Measurements from ENCODE around the gene LAMP2.
"Not testable (repeated sequence)": the region's sequence is repeated elsewhere in the genome, so short reads cannot be mapped to it uniquely, and the experiment has no call there.

The LAMP2 gene

GRCh38 chrX:120477453-120477852 lies 8.4 kb upstream of the LAMP2 start:
- H3K27ac ChIP-seq (ENCODE audit: low read depth, low read length): no peak overlapping the region
- H3K36me3 ChIP-seq (ENCODE audit: insufficient read depth, low read length): no peaks in the 10 kb centered on the region
- H3K4me3 ChIP-seq (ENCODE audit: low read depth in 1 of 2, low read length in 2 of 2): no peak overlapping the region
- H3K9ac ChIP-seq (ENCODE audit: low read length): no peak overlapping the region
- no peaks in the 10 kb centered on the region for H3K27me3 ChIP-seq (ENCODE audit: control insufficient read depth in 1 of 2, insufficient read depth in 2 of 2, low read length in 2 of 2)
- H3K4me1 ChIP-seq (ENCODE audit: insufficient read depth, low read length): no peaks in the 10 kb centered on the region
- no peaks in the 10 kb centered on the region for H3K9me3 ChIP-seq (ENCODE audit: low read length)

GRCh38 chrX:120476714-120477113 lies 7.6 kb upstream of the LAMP2 start:
- H3K27me3 ChIP-seq (ENCODE audit: control insufficient read depth in 1 of 2, insufficient read depth in 2 of 2, low read length in 2 of 2): no peaks in the 10 kb centered on the region
- H3K9me3 ChIP-seq (ENCODE audit: low read length): no peaks in the 10 kb centered on the region
- H3K4me3 ChIP-seq (ENCODE audit: low read depth in 1 of 2, low read length in 2 of 2): no peak overlapping the region
- no peak overlapping the region for H3K27ac ChIP-seq (ENCODE audit: low read depth, low read length)
- no peaks in the 10 kb centered on the region for H3K36me3 ChIP-seq (ENCODE audit: insufficient read depth, low read length)
- no peak overlapping the region for H3K9ac ChIP-seq (ENCODE audit: low read length)
- H3K4me1 ChIP-seq (ENCODE audit: insufficient read depth, low read length): no peaks in the 10 kb centered on the region

GRCh38 chrX:120475447-120475846 lies 6.4 kb upstream of the LAMP2 start:
- not testable (repeated sequence) for H3K36me3 ChIP-seq (ENCODE audit: insufficient read depth, low read length)

GRCh38 chrX:120474085-120474484 lies 5.0 kb upstream of the LAMP2 start:
- no peak overlapping the region for H3K27ac ChIP-seq (ENCODE audit: low read depth, low read length)

More at GRCh38 chrX:120475447-120475846, 6.4 kb upstream of the LAMP2 start:
- H3K27me3 ChIP-seq (ENCODE audit: control insufficient read depth in 1 of 2, insufficient read depth in 2 of 2, low read length in 2 of 2); H3K4me3 ChIP-seq (ENCODE audit: low read depth in 1 of 2, low read length in 2 of 2); H3K9me3 ChIP-seq (ENCODE audit: low read length); H3K27ac ChIP-seq (ENCODE audit: low read depth, low read length); H3K9ac ChIP-seq (ENCODE audit: low read length); H3K4me1 ChIP-seq (ENCODE audit: insufficient read depth, low read length): not testable (repeated sequence)

GRCh38 chrX:120469657-120470056 lies 561 bp upstream of the LAMP2 start:
- H3K4me3 ChIP-seq (ENCODE audit: low read depth in 1 of 2, low read length in 2 of 2); H3K9me3 ChIP-seq (ENCODE audit: low read length); H3K9ac ChIP-seq (ENCODE audit: low read length); H3K36me3 ChIP-seq (ENCODE audit: insufficient read depth, low read length); H3K27ac ChIP-seq (ENCODE audit: low read depth, low read length); H3K27me3 ChIP-seq (ENCODE audit: control insufficient read depth in 1 of 2, insufficient read depth in 2 of 2, low read length in 2 of 2); H3K4me1 ChIP-seq (ENCODE audit: insufficient read depth, low read length): not testable (repeated sequence)

More at GRCh38 chrX:120474085-120474484, 5.0 kb upstream of the LAMP2 start:
- Histone ChIP-seq H3K4me3 (ENCODE audit: low read depth in 1 of 2, low read length in 2 of 2) (no peak overlapping the region), H3K4me1 (ENCODE audit: insufficient read depth, low read length) (no peaks in the 10 kb centered on the region), H3K27me3 (ENCODE audit: control insufficient read depth in 1 of 2, insufficient read depth in 2 of 2, low read length in 2 of 2) (no peaks in the 10 kb centered on the region), H3K9ac (ENCODE audit: low read length) (no peak overlapping the region), H3K36me3 (ENCODE audit: insufficient read depth, low read length) (no peaks in the 10 kb centered on the region), H3K9me3 (ENCODE audit: low read length) (no peaks in the 10 kb centered on the region)

- Histone ChIP-seq H3K4me1 (ENCODE audit: insufficient read depth, low read length) (no peaks in the 10 kb centered on the region), H3K4me3 (ENCODE audit: low read depth in 1 of 2, low read length in 2 of 2) (peak overlapping the region; percentile 63 to 91), H3K27ac (ENCODE audit: low read depth, low read length) (peak overlapping the region; percentile 90), H3K9ac (ENCODE audit: low read length) (peak overlapping the region; percentile 70), H3K9me3 (ENCODE audit: low read length) (no peaks in the 10 kb centered on the region), H3K36me3 (ENCODE audit: insufficient read depth, low read length) (no peaks in the 10 kb centered on the region), H3K27me3 (ENCODE audit: control insufficient read depth in 1 of 2, insufficient read depth in 2 of 2, low read length in 2 of 2) (no peaks in the 10 kb centered on the region)
These were observed 644 bp downstream of the LAMP2 start for GRCh38 chrX:120468479-120468824.

GRCh38 chrX:120468071-120468470 lies 1.0 kb downstream of the LAMP2 start:
- no peaks in the 10 kb centered on the region for H3K9me3 ChIP-seq (ENCODE audit: low read length)
- H3K9ac ChIP-seq (ENCODE audit: low read length): peak overlapping the region; percentile 70
- no peaks in the 10 kb centered on the region for H3K36me3 ChIP-seq (ENCODE audit: insufficient read depth, low read length)
- peak overlapping the region; percentile 63 to 91 for H3K4me3 ChIP-seq (ENCODE audit: low read depth in 1 of 2, low read length in 2 of 2)
- no peak overlapping the region for H3K27ac ChIP-seq (ENCODE audit: low read depth, low read length)
- H3K4me1 ChIP-seq (ENCODE audit: insufficient read depth, low read length): no peaks in the 10 kb centered on the region
- H3K27me3 ChIP-seq (ENCODE audit: control insufficient read depth in 1 of 2, insufficient read depth in 2 of 2, low read length in 2 of 2): no peaks in the 10 kb centered on the region

GRCh38 chrX:120464411-120464810 lies 4.7 kb downstream of the LAMP2 start:
- H3K9me3 ChIP-seq (ENCODE audit: low read length): no peaks in the 10 kb centered on the region
- H3K9ac ChIP-seq (ENCODE audit: low read length): no peak overlapping the region
- peaks cover 6% of the 10 kb centered on the region for H3K4me1 ChIP-seq (ENCODE audit: insufficient read depth, low read length)
- no peaks in the 10 kb centered on the region for H3K27me3 ChIP-seq (ENCODE audit: control insufficient read depth in 1 of 2, insufficient read depth in 2 of 2, low read length in 2 of 2)
- H3K4me3 ChIP-seq (ENCODE audit: low read depth in 1 of 2, low read length in 2 of 2): no peak overlapping the region
- no peak overlapping the region for H3K27ac ChIP-seq (ENCODE audit: low read depth, low read length)
- H3K36me3 ChIP-seq (ENCODE audit: insufficient read depth, low read length): no peaks in the 10 kb centered on the region

GRCh38 chrX:120463241-120463640 lies 5.9 kb downstream of the LAMP2 start:
- H3K9me3 ChIP-seq (ENCODE audit: low read length): no peaks in the 10 kb centered on the region
- no peak overlapping the region for H3K27ac ChIP-seq (ENCODE audit: low read depth, low read length)
- H3K27me3 ChIP-seq (ENCODE audit: control insufficient read depth in 1 of 2, insufficient read depth in 2 of 2, low read length in 2 of 2): no peaks in the 10 kb centered on the region
- H3K9ac ChIP-seq (ENCODE audit: low read length): no peak overlapping the region
- peaks cover 11% of the 10 kb centered on the region for H3K4me1 ChIP-seq (ENCODE audit: insufficient read depth, low read length)
- no peaks in the 10 kb centered on the region for H3K36me3 ChIP-seq (ENCODE audit: insufficient read depth, low read length)
- H3K4me3 ChIP-seq (ENCODE audit: low read depth in 1 of 2, low read length in 2 of 2): no peak overlapping the region

- Histone ChIP-seq H3K27me3 (ENCODE audit: control insufficient read depth in 1 of 2, insufficient read depth in 2 of 2, low read length in 2 of 2) (no peaks in the 10 kb centered on the region), H3K4me3 (ENCODE audit: low read depth in 1 of 2, low read length in 2 of 2) (no peak overlapping the region), H3K36me3 (ENCODE audit: insufficient read depth, low read length) (no peaks in the 10 kb centered on the region), H3K9me3 (ENCODE audit: low read length) (no peaks in the 10 kb centered on the region), H3K9ac (ENCODE audit: low read length) (no peak overlapping the region), H3K27ac (ENCODE audit: low read depth, low read length) (no peak overlapping the region), H3K4me1 (ENCODE audit: insufficient read depth, low read length) (peaks cover 13% of the 10 kb centered on the region)
These were observed 6.7 kb downstream of the LAMP2 start for GRCh38 chrX:120462370-120462769.

- Histone ChIP-seq H3K4me3 (ENCODE audit: low read depth in 1 of 2, low read length in 2 of 2) (no peak overlapping the region), H3K27ac (ENCODE audit: low read depth, low read length) (no peak overlapping the region), H3K4me1 (ENCODE audit: insufficient read depth, low read length) (peaks cover 13% of the 10 kb centered on the region), H3K9me3 (ENCODE audit: low read length) (no peaks in the 10 kb centered on the region), H3K27me3 (ENCODE audit: control insufficient read depth in 1 of 2, insufficient read depth in 2 of 2, low read length in 2 of 2) (no peaks in the 10 kb centered on the region), H3K36me3 (ENCODE audit: insufficient read depth, low read length) (peaks cover 6% of the 10 kb centered on the region), H3K9ac (ENCODE audit: low read length) (no peak overlapping the region)
These were observed 9.8 kb downstream of the LAMP2 start for GRCh38 chrX:120459309-120459708.

GRCh38 chrX:120457766-120458180 lies 11.3 kb downstream of the LAMP2 start:
- Histone ChIP-seq H3K9ac (ENCODE audit: low read length) (no peak overlapping the region), H3K4me3 (ENCODE audit: low read depth in 1 of 2, low read length in 2 of 2) (no peak overlapping the region), H3K27ac (ENCODE audit: low read depth, low read length) (peak overlapping the region; percentile 21), H3K9me3 (ENCODE audit: low read length) (no peaks in the 10 kb centered on the region), H3K27me3 (ENCODE audit: control insufficient read depth in 1 of 2, insufficient read depth in 2 of 2, low read length in 2 of 2) (no peaks in the 10 kb centered on the region), H3K36me3 (ENCODE audit: insufficient read depth, low read length) (peaks cover 6% of the 10 kb centered on the region), H3K4me1 (ENCODE audit: insufficient read depth, low read length) (peaks cover 10% of the 10 kb centered on the region)
